GM21528 (cell line): ENCODE data around the gene FHL3.

Experiments
- ATAC-seq: cut with Tn5 transposase; IDR thresholded peaks from one replicate; pipeline ENCODE4 v1.9.1; 2021; ENCODE audit warnings: mild to moderate bottlenecking, moderate library complexity; ENCODE audit not compliant: unreplicated experiment, low FRiP score

FHL3 gene

GRCh38 chr1:38005195-38006007 is at the start of gene FHL3:
TSS of gene FHL3 (minus strand) at chr1:38005514. CDS start at chr1:37999412, 6,102 bp downstream.
- no peak for ATAC-seq

GRCh38 chr1:38053416-38054091 is 48.2 kb upstream of the FHL3 start:
- no peak for ATAC-seq

GRCh38 chr1:38052750-38053415 is 47.6 kb upstream of the FHL3 start:
- ATAC-seq = peak; percentile 51

GRCh38 chr1:38051079-38051543 is 45.8 kb upstream of the FHL3 start:
- no peak for ATAC-seq

- no peak for ATAC-seq
Observed at GRCh38 chr1:38050397-38051078, 45.2 kb upstream of the FHL3 start.

GRCh38 chr1:38047603-38048141 is 42.4 kb upstream of the FHL3 start:
- no peak for ATAC-seq

GRCh38 chr1:38046884-38047602 is 41.7 kb upstream of the FHL3 start:
- peak; percentile 75 for ATAC-seq

GRCh38 chr1:38046333-38046883 is 41.1 kb upstream of the FHL3 start, which contains the start of gene POU3F1:
TSS of gene POU3F1 (minus strand) at chr1:38046793. CDS start at chr1:38046743, 50 bp downstream.
- peak; percentile 9 for ATAC-seq

- ATAC-seq = peak; percentile 9
Observed at GRCh38 chr1:38045401-38046332, 40.4 kb upstream of the FHL3 start.

- no peak for ATAC-seq
Observed at GRCh38 chr1:38044221-38045215, 39.2 kb upstream of the FHL3 start.

GRCh38 chr1:38043036-38043747 is 37.9 kb upstream of the FHL3 start:
- no peak for ATAC-seq

GRCh38 chr1:38041936-38042834 is 36.9 kb upstream of the FHL3 start:
- no peak for ATAC-seq

- no peak for ATAC-seq
Observed at GRCh38 chr1:38039331-38040088, 34.2 kb upstream of the FHL3 start.

GRCh38 chr1:38038861-38039260 is 33.5 kb upstream of the FHL3 start:
- ATAC-seq = no peak
